ENCODE measurements around the gene NAV3.

NAV3 gene

DNA sequence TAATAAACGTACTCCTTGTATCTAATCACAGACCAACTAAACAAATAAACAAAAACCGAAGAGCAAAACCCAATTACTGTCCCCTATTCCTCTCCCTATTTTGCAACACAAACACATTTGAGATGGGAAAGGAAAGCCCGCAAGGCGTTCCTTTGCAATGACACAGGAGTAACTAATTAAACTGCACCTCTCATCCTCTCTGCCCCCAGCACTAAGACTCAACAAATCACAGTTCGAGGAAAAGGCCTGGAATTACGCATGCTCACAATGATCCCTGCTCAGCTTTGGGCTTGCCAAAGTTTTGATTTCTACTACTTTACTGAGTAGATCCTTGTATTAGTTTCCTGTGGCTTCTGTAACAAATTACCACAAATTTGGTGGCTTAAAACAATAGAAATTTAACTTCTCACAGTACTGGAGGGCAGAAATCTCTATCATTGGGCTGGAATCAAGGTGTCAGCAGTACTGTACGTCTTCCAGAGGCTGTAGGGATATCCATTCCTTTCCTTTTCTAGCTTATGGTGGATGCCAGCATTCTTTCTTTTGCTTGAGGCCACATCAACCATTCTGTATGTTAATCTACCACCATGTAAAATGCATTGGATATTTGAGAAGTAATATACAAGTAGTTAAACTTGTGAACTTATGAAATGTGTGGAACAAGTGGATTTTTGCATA, 123.0 kb downstream of the NAV3 start:
- Histone ChIP-seq H2AFZ (ENCODE audit: low read length) (no peak overlapping the region), H3K27ac (ENCODE audit: low read length) (no peak overlapping the region)

GRCh38 chr12:77954206-77954555, 123.5 kb downstream of the NAV3 start:
- Histone ChIP-seq H3K27ac (ENCODE audit: low read length) (no peak overlapping the region), H3K4me3 (ENCODE audit: low read length) (no peak overlapping the region), H3K36me3 (replicated peaks; ENCODE audit: insufficient read depth, low read length) (no peaks in the 10 kb centered on the region), H3K79me2 (ENCODE audit: low read length) (no peaks in the 10 kb centered on the region), H3F3A (ENCODE audit: insufficient read depth, low read length) (no peaks in the 10 kb centered on the region), H3K27me3 (replicated peaks; ENCODE audit: insufficient read depth, low read length) (no peaks in the 10 kb centered on the region), H3K9me3 (replicated peaks; ENCODE audit: insufficient read depth, low read length) (no peaks in the 10 kb centered on the region), H3K4me1 (ENCODE audit: low read length) (no peaks in the 10 kb centered on the region), H3K9me2 (replicated peaks; ENCODE audit: insufficient read depth, low read length) (no peaks in the 10 kb centered on the region), H3K9ac (ENCODE audit: low read length) (no peak overlapping the region), H3K4me2 (ENCODE audit: low read depth, low read length) (no peak overlapping the region), H4K20me1 (ENCODE audit: insufficient read depth, low read length) (no peaks in the 10 kb centered on the region), H2AFZ (ENCODE audit: low read length) (no peak overlapping the region)
- no peak for DNase-seq
- TF ChIP-seq EZH2 (optimal IDR thresholded peaks at IDR 0.05; ENCODE audit: low read depth, low read length) (no peak), EZH2phosphoT487 (IDR thresholded peaks at IDR 0.05; ENCODE audit: low read length) (no peak)
- TF ChIP-seq, protein P1, sequence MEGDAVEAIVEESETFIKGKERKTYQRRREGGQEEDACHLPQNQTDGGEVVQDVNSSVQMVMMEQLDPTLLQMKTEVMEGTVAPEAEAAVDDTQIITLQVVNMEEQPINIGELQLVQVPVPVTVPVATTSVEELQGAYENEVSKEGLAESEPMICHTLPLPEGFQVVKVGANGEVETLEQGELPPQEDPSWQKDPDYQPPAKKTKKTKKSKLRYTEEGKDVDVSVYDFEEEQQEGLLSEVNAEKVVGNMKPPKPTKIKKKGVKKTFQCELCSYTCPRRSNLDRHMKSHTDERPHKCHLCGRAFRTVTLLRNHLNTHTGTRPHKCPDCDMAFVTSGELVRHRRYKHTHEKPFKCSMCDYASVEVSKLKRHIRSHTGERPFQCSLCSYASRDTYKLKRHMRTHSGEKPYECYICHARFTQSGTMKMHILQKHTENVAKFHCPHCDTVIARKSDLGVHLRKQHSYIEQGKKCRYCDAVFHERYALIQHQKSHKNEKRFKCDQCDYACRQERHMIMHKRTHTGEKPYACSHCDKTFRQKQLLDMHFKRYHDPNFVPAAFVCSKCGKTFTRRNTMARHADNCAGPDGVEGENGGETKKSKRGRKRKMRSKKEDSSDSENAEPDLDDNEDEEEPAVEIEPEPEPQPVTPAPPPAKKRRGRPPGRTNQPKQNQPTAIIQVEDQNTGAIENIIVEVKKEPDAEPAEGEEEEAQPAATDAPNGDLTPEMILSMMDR (IDR thresholded peaks at IDR 0.05; ENCODE audit: low read length), result no peak

More for the DNA sequence above, 123.0 kb downstream of the NAV3 start:
- no peaks in the 10 kb centered on the region for H3K79me2 ChIP-seq (ENCODE audit: low read length)
- H3K27me3 ChIP-seq (replicated peaks; ENCODE audit: insufficient read depth, low read length), result no peaks in the 10 kb centered on the region
- no peaks in the 10 kb centered on the region for H3K36me3 ChIP-seq (replicated peaks; ENCODE audit: insufficient read depth, low read length)
- no peak overlapping the region for H3K4me2 ChIP-seq (ENCODE audit: low read depth, low read length)
- H3K9me3 ChIP-seq (replicated peaks; ENCODE audit: insufficient read depth, low read length), result no peaks in the 10 kb centered on the region
- H3K9ac ChIP-seq (ENCODE audit: low read length), result no peak overlapping the region
- no peaks in the 10 kb centered on the region for H3K4me1 ChIP-seq (ENCODE audit: low read length)
- DNase-seq, result no peak
- no peaks in the 10 kb centered on the region for H3F3A ChIP-seq (ENCODE audit: insufficient read depth, low read length)
- no peak for TF ChIP-seq EZH2 (optimal IDR thresholded peaks at IDR 0.05; ENCODE audit: low read depth, low read length)
- TF ChIP-seq, protein P1 (IDR thresholded peaks at IDR 0.05; ENCODE audit: low read length), result no peak
- no peak for TF ChIP-seq EZH2phosphoT487 (IDR thresholded peaks at IDR 0.05; ENCODE audit: low read length)
- no peak overlapping the region for H3K4me3 ChIP-seq (ENCODE audit: low read length)
- H3K9me2 ChIP-seq (replicated peaks; ENCODE audit: insufficient read depth, low read length), result no peaks in the 10 kb centered on the region
- H4K20me1 ChIP-seq (ENCODE audit: insufficient read depth, low read length), result no peaks in the 10 kb centered on the region

DNA sequence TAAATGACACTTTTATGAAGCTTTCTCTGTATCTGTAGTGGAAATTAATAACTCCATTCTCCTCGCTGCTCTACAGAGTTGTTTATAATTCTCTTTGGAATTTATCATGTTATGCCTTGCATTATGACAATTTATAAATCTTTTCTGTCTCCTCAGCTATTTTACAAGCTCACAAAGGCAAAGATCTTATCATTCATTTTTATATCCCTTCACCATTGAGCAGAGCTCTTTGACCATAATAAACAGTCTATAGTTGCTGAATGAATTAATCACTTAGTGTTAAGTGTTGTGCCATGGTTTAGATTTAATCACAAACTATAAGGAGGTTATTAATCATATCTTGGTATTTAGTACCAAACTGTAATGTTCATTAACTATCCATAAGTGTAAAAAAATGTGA, 126.4 kb downstream of the NAV3 start:
- Histone ChIP-seq H3K4me3 (ENCODE audit: low read length) (no peak overlapping the region), H3K36me3 (replicated peaks; ENCODE audit: insufficient read depth, low read length) (no peaks in the 10 kb centered on the region), H3K79me2 (ENCODE audit: low read length) (no peaks in the 10 kb centered on the region), H3K27me3 (replicated peaks; ENCODE audit: insufficient read depth, low read length) (no peaks in the 10 kb centered on the region), H3K4me2 (ENCODE audit: low read depth, low read length) (no peak overlapping the region), H3K9me2 (replicated peaks; ENCODE audit: insufficient read depth, low read length) (no peaks in the 10 kb centered on the region), H3K27ac (ENCODE audit: low read length) (no peak overlapping the region), H2AFZ (ENCODE audit: low read length) (no peak overlapping the region), H3K9me3 (replicated peaks; ENCODE audit: insufficient read depth, low read length) (no peaks in the 10 kb centered on the region), H3K4me1 (ENCODE audit: low read length) (no peaks in the 10 kb centered on the region), H3F3A (ENCODE audit: insufficient read depth, low read length) (no peaks in the 10 kb centered on the region), H4K20me1 (ENCODE audit: insufficient read depth, low read length) (no peaks in the 10 kb centered on the region), H3K9ac (ENCODE audit: low read length) (no peak overlapping the region)
- no peak for DNase-seq
- TF ChIP-seq EZH2 (optimal IDR thresholded peaks at IDR 0.05; ENCODE audit: low read depth, low read length) (no peak), EZH2phosphoT487 (IDR thresholded peaks at IDR 0.05; ENCODE audit: low read length) (no peak)
- TF ChIP-seq, protein P1 (IDR thresholded peaks at IDR 0.05; ENCODE audit: low read length), result no peak
